MM.1S (cell line): ENCODE data around the gene DDT.
A peak's percentile ranks its signal among the peaks of the same experiment; 100 is the strongest.
"Not testable (repeated sequence)": the region's sequence is repeated elsewhere in the genome, so short reads cannot be mapped to it uniquely, and the experiment has no call there.

ENCODE experiments used
- DNase-seq: peaks from one replicate; pipeline ENCODE4 v3.0.0-alpha.2; 2015
- H2AFZ ChIP-seq: fragments of 300-600 bp; sonication (generic); 2 replicates; pipeline ENCODE4 v1.6.0; 2016; ENCODE audit warnings: antibody characterized with exemption, low read length
- H3F3A ChIP-seq: fragments of 300-600 bp; sonication (generic); 2 replicates; pipeline ENCODE4 v1.6.1; 2016; ENCODE audit warnings: mild to moderate bottlenecking, antibody characterized with exemption, low read length, moderate library complexity, mixed read lengths; ENCODE audit not compliant: insufficient read depth
- H3K27ac ChIP-seq: fragments of 300-600 bp; sonication (generic); 2 replicates; pipeline ENCODE4 v1.5.1; 2016; ENCODE audit warnings: mild to moderate bottlenecking, low read length
- H3K27me3 ChIP-seq: fragments of 300-600 bp; sonication (generic); replicated peaks from 2 replicates; pipeline ENCODE4 v1.6.0; 2016; ENCODE audit warnings: low read length; ENCODE audit not compliant: insufficient read depth
- H3K36me3 ChIP-seq: fragments of 300-600 bp; sonication (generic); replicated peaks from 2 replicates; pipeline ENCODE4 v1.6.1; 2016; ENCODE audit warnings: mild to moderate bottlenecking, low read length, mixed read lengths; ENCODE audit not compliant: insufficient read depth
- H3K4me1 ChIP-seq: fragments of 300-600 bp; sonication (generic); 2 replicates; pipeline ENCODE4 v1.6.1; 2016; ENCODE audit warnings: low read length, mixed read lengths
- H3K4me2 ChIP-seq: fragments of 300-600 bp; sonication (generic); 2 replicates; pipeline ENCODE4 v1.6.0; 2016; ENCODE audit warnings: low read depth, low read length
- H3K4me3 ChIP-seq: fragments of 300-600 bp; sonication (generic); 2 replicates; pipeline ENCODE4 v1.5.1; 2016; ENCODE audit warnings: low read length, mixed read lengths
- H3K79me2 ChIP-seq: fragments of 300-600 bp; sonication (generic); 2 replicates; pipeline ENCODE4 v1.6.1; 2016; ENCODE audit warnings: mixed run types, low read length, mixed read lengths
- H3K9ac ChIP-seq: fragments of 300-600 bp; sonication (generic); 2 replicates; pipeline ENCODE4 v1.6.1; 2016; ENCODE audit warnings: low read length, mixed read lengths
- H3K9me2 ChIP-seq: fragments of 300-600 bp; sonication (generic); replicated peaks from 2 replicates; pipeline ENCODE4 v1.6.1; 2016; ENCODE audit warnings: mild to moderate bottlenecking, low read length, mixed read lengths; ENCODE audit not compliant: insufficient read depth
- H3K9me3 ChIP-seq: fragments of 300-600 bp; sonication (generic); replicated peaks from 2 replicates; pipeline ENCODE4 v1.6.1; 2016; ENCODE audit warnings: mild to moderate bottlenecking, low read length, mixed read lengths; ENCODE audit not compliant: insufficient read depth
- H4K20me1 ChIP-seq: fragments of 300-600 bp; sonication (generic); 2 replicates; pipeline ENCODE4 v1.6.1; 2016; ENCODE audit warnings: mild to moderate bottlenecking, low read length, moderate library complexity, mixed read lengths; ENCODE audit not compliant: insufficient read depth
- TF ChIP-seq, protein P1 (sequence below): fragments of 300-600 bp; sonication (generic); IDR thresholded peaks from 2 replicates; pipeline ENCODE4 v1.5.1; 2016; ENCODE audit warnings: antibody characterized with exemption, low read length, mixed read lengths

DDT gene

DNA sequence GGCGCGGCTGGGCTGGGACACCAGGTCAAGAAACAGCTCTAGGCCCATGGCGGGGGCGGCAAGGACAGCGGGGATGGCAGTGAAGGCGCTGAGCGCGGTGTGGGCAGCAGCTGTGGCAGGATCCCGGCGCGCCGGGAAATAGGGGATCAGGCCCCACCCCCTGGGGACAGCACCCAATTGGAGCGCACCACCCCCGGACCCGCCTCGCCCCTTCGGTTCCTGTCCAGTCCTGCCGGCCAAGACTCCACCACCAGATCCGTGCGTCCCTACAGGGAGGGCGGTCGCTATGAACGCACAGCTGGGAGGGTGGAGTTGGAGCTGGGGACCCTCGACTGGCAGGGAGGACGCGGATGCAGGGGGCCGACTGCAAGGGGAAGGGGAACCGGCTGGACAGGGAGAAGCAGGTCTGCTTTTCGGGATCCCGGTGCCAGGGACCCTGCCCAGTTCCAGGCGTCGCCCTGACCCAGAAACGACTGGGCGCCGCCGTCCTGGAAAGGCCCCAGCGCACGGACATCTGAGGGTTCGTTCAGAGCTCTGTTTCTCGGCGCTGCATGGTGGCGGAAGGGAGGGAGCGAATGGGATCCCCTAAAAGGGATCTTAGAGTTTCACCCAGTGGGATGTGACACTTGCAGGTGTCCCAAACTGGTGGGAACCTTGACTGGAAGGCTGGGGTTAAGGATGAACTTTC is 13.0 kb downstream of the DDT start, which contains the start of gene GSTT2B:
GSTT2B (minus strand) TSS at position 112 of the 688 bp plus-strand sequence; CDS start at position 48, 64 bp downstream.
- H3K9me2 ChIP-seq, H3K4me2 ChIP-seq, H3K79me2 ChIP-seq, H4K20me1 ChIP-seq, H3K27me3 ChIP-seq, H3F3A ChIP-seq, H3K27ac ChIP-seq, H3K4me3 ChIP-seq, H3K9me3 ChIP-seq, H2AFZ ChIP-seq, H3K4me1 ChIP-seq, H3K36me3 ChIP-seq, H3K9ac ChIP-seq, DNase-seq: not testable (repeated sequence)

DNA sequence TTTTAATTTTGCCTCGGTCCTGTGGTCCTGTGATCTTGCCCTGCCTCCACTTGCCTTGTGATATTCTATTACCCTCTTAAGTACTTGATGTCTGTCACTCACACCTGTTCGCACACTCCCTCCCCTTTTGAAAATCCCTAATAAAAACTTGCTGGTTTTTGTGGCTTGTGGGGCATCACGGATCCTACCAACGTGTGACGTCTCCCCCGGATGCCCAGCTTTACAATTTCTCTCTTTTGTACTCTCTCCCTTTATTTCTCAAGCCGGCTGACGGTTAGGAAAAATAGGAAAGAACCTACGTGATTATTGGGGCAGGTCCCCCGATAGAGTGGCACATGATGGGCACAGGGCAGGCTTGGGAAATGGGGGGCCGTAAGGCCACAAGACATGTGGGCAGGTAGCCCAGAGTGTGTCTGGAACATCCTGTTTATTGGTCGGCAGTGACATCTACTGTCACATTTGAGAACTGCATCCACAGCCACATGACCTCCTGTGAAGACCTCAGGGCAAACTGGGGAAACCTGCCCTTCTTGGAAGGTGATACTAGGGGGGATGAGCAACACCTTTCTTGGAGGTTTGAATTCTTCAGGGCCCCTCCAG is 17.8 kb downstream of the DDT start:
- H3K9ac ChIP-seq: not testable (repeated sequence)

GRCh38 chr22:23955886-23956285 is 18.4 kb downstream of the DDT start:
- H3K79me2 ChIP-seq, H3K27ac ChIP-seq, H3K4me3 ChIP-seq, H4K20me1 ChIP-seq, DNase-seq, H3K4me1 ChIP-seq, H3K4me2 ChIP-seq, H3K36me3 ChIP-seq, H3F3A ChIP-seq, H3K9ac ChIP-seq, H3K9me2 ChIP-seq, H3K27me3 ChIP-seq, H3K9me3 ChIP-seq, H2AFZ ChIP-seq: not testable (repeated sequence)

More for the DNA sequence above, 17.8 kb downstream of the DDT start:
- TF ChIP-seq, protein P1, sequence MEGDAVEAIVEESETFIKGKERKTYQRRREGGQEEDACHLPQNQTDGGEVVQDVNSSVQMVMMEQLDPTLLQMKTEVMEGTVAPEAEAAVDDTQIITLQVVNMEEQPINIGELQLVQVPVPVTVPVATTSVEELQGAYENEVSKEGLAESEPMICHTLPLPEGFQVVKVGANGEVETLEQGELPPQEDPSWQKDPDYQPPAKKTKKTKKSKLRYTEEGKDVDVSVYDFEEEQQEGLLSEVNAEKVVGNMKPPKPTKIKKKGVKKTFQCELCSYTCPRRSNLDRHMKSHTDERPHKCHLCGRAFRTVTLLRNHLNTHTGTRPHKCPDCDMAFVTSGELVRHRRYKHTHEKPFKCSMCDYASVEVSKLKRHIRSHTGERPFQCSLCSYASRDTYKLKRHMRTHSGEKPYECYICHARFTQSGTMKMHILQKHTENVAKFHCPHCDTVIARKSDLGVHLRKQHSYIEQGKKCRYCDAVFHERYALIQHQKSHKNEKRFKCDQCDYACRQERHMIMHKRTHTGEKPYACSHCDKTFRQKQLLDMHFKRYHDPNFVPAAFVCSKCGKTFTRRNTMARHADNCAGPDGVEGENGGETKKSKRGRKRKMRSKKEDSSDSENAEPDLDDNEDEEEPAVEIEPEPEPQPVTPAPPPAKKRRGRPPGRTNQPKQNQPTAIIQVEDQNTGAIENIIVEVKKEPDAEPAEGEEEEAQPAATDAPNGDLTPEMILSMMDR: peak; percentile 58
- not testable (repeated sequence) for H3K27ac ChIP-seq, H4K20me1 ChIP-seq, H3K36me3 ChIP-seq, H3K4me3 ChIP-seq, H3K9me3 ChIP-seq, H3K4me2 ChIP-seq, H3F3A ChIP-seq, H3K4me1 ChIP-seq, H3K27me3 ChIP-seq, H3K79me2 ChIP-seq, H3K9me2 ChIP-seq, H2AFZ ChIP-seq
- peak; percentile 60 for DNase-seq

- H4K20me1 ChIP-seq, H3K4me1 ChIP-seq, H3K9me3 ChIP-seq, H3K79me2 ChIP-seq, H3K9me2 ChIP-seq, H2AFZ ChIP-seq, H3K9ac ChIP-seq, H3K27ac ChIP-seq, H3K4me3 ChIP-seq, H3K4me2 ChIP-seq, DNase-seq, H3K27me3 ChIP-seq, H3F3A ChIP-seq, H3K36me3 ChIP-seq: not testable (repeated sequence)
These were observed 19.3 kb downstream of the DDT start for GRCh38 chr22:23954991-23955305.

DNA sequence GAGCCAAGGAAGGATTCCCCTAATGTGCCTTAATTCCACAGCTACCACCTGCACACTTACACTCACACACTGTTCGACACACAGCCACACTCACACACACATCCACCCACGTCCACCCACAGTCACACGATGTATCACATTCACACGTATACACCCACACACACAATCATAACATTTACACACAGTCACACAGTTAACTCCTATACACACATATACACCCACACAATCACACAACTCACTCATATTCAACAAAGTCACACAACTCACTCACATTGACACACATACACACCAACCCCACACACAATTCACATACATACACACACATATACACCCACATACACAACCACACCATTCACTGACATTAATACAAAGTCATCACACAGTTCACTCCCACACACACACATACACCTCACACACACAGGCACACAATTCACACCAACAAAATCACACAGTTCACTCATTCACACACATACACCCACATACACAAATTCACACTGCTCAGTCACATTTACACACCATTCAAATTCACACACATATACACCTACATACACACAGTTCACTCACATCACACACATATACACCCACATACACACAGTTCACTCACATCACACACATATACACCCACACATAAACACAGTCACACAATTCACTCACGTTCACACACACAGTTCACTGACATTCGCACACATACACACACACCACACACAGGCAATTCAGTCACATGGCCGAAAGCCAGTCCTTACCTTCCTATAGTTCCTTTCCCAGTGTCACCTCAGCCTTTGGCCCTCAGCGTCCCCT is 19.8 kb downstream of the DDT start:
- H3K36me3 ChIP-seq, H3K27ac ChIP-seq, H3K9me2 ChIP-seq, H3K9ac ChIP-seq, DNase-seq, H3F3A ChIP-seq, H2AFZ ChIP-seq, H3K4me2 ChIP-seq, H3K4me3 ChIP-seq, H3K4me1 ChIP-seq, H3K27me3 ChIP-seq, H3K79me2 ChIP-seq, H3K9me3 ChIP-seq, H4K20me1 ChIP-seq: not testable (repeated sequence)

DNA sequence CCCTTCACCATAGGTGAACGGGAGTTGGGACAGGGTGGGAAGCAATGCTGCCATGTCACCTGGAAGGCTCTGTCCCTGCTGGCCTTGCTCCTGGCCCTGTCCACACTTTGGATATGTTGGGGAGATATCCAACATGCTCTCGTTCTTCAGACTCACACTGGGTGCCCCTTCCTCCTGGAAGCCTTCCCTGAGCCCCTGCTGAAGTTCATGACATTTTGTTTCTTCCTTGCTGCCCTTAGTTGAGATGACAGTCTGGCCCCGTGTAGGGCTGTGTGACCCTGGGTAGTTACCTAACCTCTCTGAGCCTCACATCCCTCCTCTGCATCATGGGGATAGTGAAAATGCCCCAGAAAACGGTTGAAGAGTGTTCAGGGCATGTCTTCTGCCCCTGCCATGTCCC is 20.8 kb downstream of the DDT start:
- H3K9ac ChIP-seq, H3K4me2 ChIP-seq, H3K27ac ChIP-seq, H3K9me2 ChIP-seq, H3K27me3 ChIP-seq, H3K79me2 ChIP-seq, H3K36me3 ChIP-seq, H3F3A ChIP-seq, H4K20me1 ChIP-seq, H3K9me3 ChIP-seq, DNase-seq, H2AFZ ChIP-seq, H3K4me3 ChIP-seq, H3K4me1 ChIP-seq: not testable (repeated sequence)

DNA sequence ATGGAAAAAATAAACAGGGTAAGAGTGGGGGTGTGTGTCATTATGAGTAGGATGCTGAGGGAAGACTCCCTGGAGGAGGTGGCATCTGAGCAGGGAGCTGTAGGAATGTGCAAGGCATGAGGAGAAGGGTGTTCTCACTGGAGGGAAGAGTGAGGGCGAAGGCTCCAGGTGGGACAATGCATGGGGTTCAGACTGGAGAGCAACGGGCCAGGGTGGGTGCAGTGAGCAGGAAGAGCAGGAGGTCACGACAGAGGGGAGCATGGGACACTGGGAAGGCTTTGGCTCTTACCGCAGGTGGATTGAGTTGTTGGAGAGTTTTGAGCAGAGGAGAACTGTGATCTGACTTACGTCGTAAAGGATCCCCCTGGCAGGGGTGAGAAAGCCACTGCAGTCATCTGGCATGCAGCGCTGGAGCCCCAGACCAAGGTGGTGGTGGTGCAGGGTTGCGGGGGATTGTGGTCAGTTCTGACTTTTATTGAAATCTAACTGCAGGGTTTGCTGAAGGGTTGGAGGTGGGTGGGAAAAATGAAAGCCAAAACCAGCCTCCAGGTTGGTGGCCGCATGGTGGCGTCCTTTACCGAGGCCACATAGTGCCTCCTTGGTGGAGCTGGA is 21.3 kb downstream of the DDT start:
- not testable (repeated sequence) for DNase-seq, H4K20me1 ChIP-seq, H3K9me3 ChIP-seq, H3K9me2 ChIP-seq, H3K9ac ChIP-seq, H2AFZ ChIP-seq, H3K4me2 ChIP-seq, H3K36me3 ChIP-seq, H3F3A ChIP-seq, H3K4me3 ChIP-seq, H3K79me2 ChIP-seq, H3K4me1 ChIP-seq, H3K27ac ChIP-seq, H3K27me3 ChIP-seq
